Urinary bladder (tissue), 4 donors: ENCODE measurements around the gene GSE1. TPM values are rescaled to one million over a fixed set of nuclear protein-coding genes. Genes with fewer than 3 reads are reported as not detected.

Source experiments
- DNase-seq: peaks from one replicate; pipeline ENCODE4 v3.0.0-alpha.2; 2015; ENCODE audit errors: extremely low spot score
- H3K27ac ChIP-seq: one replicate; pipeline ENCODE4 v1.5.1; 2013; ENCODE audit warnings: low read depth, mild to moderate bottlenecking, moderate library complexity
- H3K36me3 ChIP-seq: one replicate; pipeline ENCODE4 v1.6.1; 2013; ENCODE audit warnings: mild to moderate bottlenecking, moderate library complexity; ENCODE audit not compliant: insufficient read depth
- H3K4me1 ChIP-seq: one replicate; pipeline ENCODE4 v1.6.1; 2013; ENCODE audit warnings: mild to moderate bottlenecking, moderate library complexity; ENCODE audit not compliant: insufficient read depth
- H3K4me3 ChIP-seq: one replicate; pipeline ENCODE4 v1.5.1; 2013; ENCODE audit warnings: low read depth, low read length
- WGBS: extraction: QIAGEN DNeasy Blood & Tissue Kit; methylation state at CpG from one replicate; pipeline ENCODE4 v1.1.7; 2013; 5-methylcytosine and 5-hydroxymethylcytosine counted together
- polyA plus RNA-seq: library from polyadenylated mRNA; stranded (reverse); fragments of 200-250 nt; gene quantifications from one replicate; pipeline ENCODE4 v1.2.3, GENCODE V29; 2013
- small RNA-seq: library from RNA; depleted of rRNA; stranded (forward); fragments of <200 nt; gene quantifications from one replicate; pipeline ENCODE3, GENCODE V24; 2014
- total RNA-seq: library from RNA; depleted of rRNA; stranded (reverse); fragments of >200 nt; gene quantifications from one replicate; pipeline ENCODE4 v1.2.3, GENCODE V29; 2014
- donor health status: healthy with polysubstance abuse.
- donor health status: healthy.

GSE1 gene
- total and polyA plus RNA-seq, 2 donors: 29.7 to 33.4 TPM

GRCh38 chr16:85722128-85722893 is 109.2 kb downstream of the GSE1 start:
- no peak for DNase-seq
- Histone ChIP-seq H3K4me1 (no peaks in the 10 kb centered on the region), H3K36me3 (no peaks in the 10 kb centered on the region), H3K4me3 (no peak overlapping the region), H3K27ac (no peak overlapping the region)
- 86% methylated on average over 20 of the region's 20 CpGs for WGBS

- no peak overlapping the region for H3K4me3 ChIP-seq
- H3K27ac ChIP-seq: no peak overlapping the region
- 86% methylated on average over 20 of the region's 20 CpGs for WGBS
- H3K36me3 ChIP-seq: no peaks in the 10 kb centered on the region
- H3K4me1 ChIP-seq: no peaks in the 10 kb centered on the region
- no peak for DNase-seq
These were observed 111.2 kb downstream of the GSE1 start for GRCh38 chr16:85724126-85724879.

DNA sequence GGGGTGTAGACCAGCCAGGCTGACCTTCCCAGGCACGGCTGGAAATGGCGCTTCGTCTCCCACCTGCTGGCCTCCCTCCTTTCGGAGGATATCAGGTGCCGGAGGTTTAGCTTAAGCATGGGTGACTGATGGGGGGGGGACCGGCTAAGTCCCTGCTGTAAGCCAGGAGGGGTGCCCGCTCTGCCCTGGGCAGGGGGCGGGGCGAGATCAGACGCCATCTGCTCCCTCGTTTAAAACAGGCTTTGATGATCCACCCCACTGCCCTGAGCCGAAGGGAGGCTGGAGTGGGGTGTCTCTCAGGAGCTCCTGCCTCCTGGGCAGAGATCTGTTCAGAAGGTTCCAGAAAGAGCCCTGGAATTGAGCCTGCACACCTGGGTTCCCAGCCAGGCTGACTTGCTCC is 111.8 kb downstream of the GSE1 start:
- 90% methylated on average over 12 of the region's 12 CpGs for WGBS
- H3K36me3 ChIP-seq: no peaks in the 10 kb centered on the region
- no peaks in the 10 kb centered on the region for H3K4me1 ChIP-seq
- no peak for DNase-seq
- H3K27ac ChIP-seq: no peak overlapping the region
- no peak overlapping the region for H3K4me3 ChIP-seq

Small RNA genes within 50 kb of the gene (small RNA-seq; reads per million reads assigned to genes)
- not detected for gene RN7SL381P

Other genes starting within 250 kb of the GSE1 start
- gene GINS2, start 75.6 kb downstream of the GSE1 start, total RNA-seq: 6.9 TPM
- 0.82 TPM for gene GINS2, start 75.6 kb downstream of the GSE1 start, polyA plus RNA-seq
- gene C16orf74, start 137.8 kb downstream of the GSE1 start, total RNA-seq: 6.6 TPM
- gene C16orf74, start 137.8 kb downstream of the GSE1 start, polyA plus RNA-seq: 10.7 TPM
- 15.0 TPM for gene EMC8, start 186.2 kb downstream of the GSE1 start, total RNA-seq
- gene EMC8, start 186.2 kb downstream of the GSE1 start, polyA plus RNA-seq: 19.0 TPM
- 200 TPM for gene COX4I1, start 186.4 kb downstream of the GSE1 start, total RNA-seq
- 764 TPM for gene COX4I1, start 186.4 kb downstream of the GSE1 start, polyA plus RNA-seq